ENCODE data around the gene FAM228B.
"Not testable (repeated sequence)": the region's sequence is repeated elsewhere in the genome, so short reads cannot be mapped to it uniquely, and the experiment has no call there.

Gene FAM228B

GRCh38 chr2:24162494-24162893 is 39.2 kb downstream of the FAM228B start:
- no peak for DNase-seq

GRCh38 chr2:24163186-24163585 is 39.9 kb downstream of the FAM228B start:
- DNase-seq = no peak

- DNase-seq = peak; percentile 25 to 33
Observed at GRCh38 chr2:24163601-24164000, 40.3 kb downstream of the FAM228B start.

- peak; percentile 60 to 81 for DNase-seq
Observed at GRCh38 chr2:24164416-24164973, 41.2 kb downstream of the FAM228B start.

- no peak for DNase-seq
Observed at GRCh38 chr2:24169023-24169422, 45.8 kb downstream of the FAM228B start.

GRCh38 chr2:24174851-24175277 is 51.6 kb downstream of the FAM228B start, which contains the start of gene FAM228A:
TSS of gene FAM228A (plus strand) at chr2:24175053. CDS start at chr2:24175481, 428 bp downstream.
- no peak for DNase-seq

- DNase-seq = no peak
Observed at GRCh38 chr2:24175631-24176187, 52.4 kb downstream of the FAM228B start.

GRCh38 chr2:24176326-24176725 is 53.1 kb downstream of the FAM228B start:
- no peak for DNase-seq

GRCh38 chr2:24179683-24180082 is 56.4 kb downstream of the FAM228B start:
- no peak for DNase-seq

- DNase-seq = no peak
Observed at GRCh38 chr2:24181849-24182248, 58.6 kb downstream of the FAM228B start.

- no peak for DNase-seq
Observed at GRCh38 chr2:24182507-24182906, 59.2 kb downstream of the FAM228B start.

- DNase-seq = no peak
Observed at GRCh38 chr2:24183366-24184069, 60.2 kb downstream of the FAM228B start.

- no peak for DNase-seq
Observed at GRCh38 chr2:24189551-24189950, 66.3 kb downstream of the FAM228B start.

GRCh38 chr2:24190503-24190902 is 67.2 kb downstream of the FAM228B start:
- DNase-seq = no peak

- DNase-seq = no peak
Observed at GRCh38 chr2:24191156-24191555, 67.9 kb downstream of the FAM228B start.

- DNase-seq = no peak
Observed at GRCh38 chr2:24191848-24192247, 68.6 kb downstream of the FAM228B start.

GRCh38 chr2:24197213-24197612 is 73.9 kb downstream of the FAM228B start:
- DNase-seq = not testable (repeated sequence)

GRCh38 chr2:24199968-24200590 is 76.8 kb downstream of the FAM228B start:
- no peak for DNase-seq

GRCh38 chr2:24200799-24201198 is 77.5 kb downstream of the FAM228B start:
- DNase-seq = no peak

- no peak for DNase-seq
Observed at GRCh38 chr2:24203029-24203786, 79.9 kb downstream of the FAM228B start.

- no peak for DNase-seq
Observed at GRCh38 chr2:24203787-24204150, 80.5 kb downstream of the FAM228B start.

GRCh38 chr2:24204505-24204904 is 81.2 kb downstream of the FAM228B start:
- DNase-seq = no peak

- no peak for DNase-seq
Observed at GRCh38 chr2:24205131-24205530, 81.9 kb downstream of the FAM228B start.

Data from inflammatory macrophage treated with lipopolysaccharide for 1 hour (primary cell).